Ishikawa (cell line): ENCODE data around the gene OR2V1.

Source experiments
- CEBPB ChIP-seq: IDR thresholded peaks from 2 replicates; pipeline ENCODE4 v1.6.1; 2012
- CREB1 ChIP-seq: IDR thresholded peaks from 2 replicates; pipeline ENCODE4 v1.6.1; 2012; ENCODE audit warnings: low read depth
- EGR1 ChIP-seq: IDR thresholded peaks from 2 replicates; pipeline ENCODE4 v1.6.1; 2012
- EP300 ChIP-seq: IDR thresholded peaks from 2 replicates; pipeline ENCODE4 v1.6.1; 2012; ENCODE audit warnings: borderline replicate concordance
- FOXM1 ChIP-seq: IDR thresholded peaks from 2 replicates; pipeline ENCODE4 v1.6.1; 2012; ENCODE audit warnings: low read depth, borderline replicate concordance
- NFIC ChIP-seq: IDR thresholded peaks from 2 replicates; pipeline ENCODE4 v1.6.1; 2012
- RAD21 ChIP-seq: IDR thresholded peaks from 2 replicates; pipeline ENCODE4 v1.6.1; 2012; ENCODE audit warnings: low read depth
- TAF1 ChIP-seq: IDR thresholded peaks from 2 replicates; pipeline ENCODE4 v1.6.1; 2012; ENCODE audit warnings: low read depth, mild to moderate bottlenecking
- TCF12 ChIP-seq: IDR thresholded peaks from 2 replicates; pipeline ENCODE4 v1.6.1; 2012; ENCODE audit warnings: low read depth
- TEAD4 ChIP-seq: IDR thresholded peaks from 2 replicates; pipeline ENCODE4 v1.6.1; 2012
- YY1 ChIP-seq: IDR thresholded peaks from 2 replicates; pipeline ENCODE4 v1.6.1; 2012; ENCODE audit warnings: low read depth
- ZBTB7A ChIP-seq: IDR thresholded peaks from 2 replicates; pipeline ENCODE4 v1.6.1; 2012; ENCODE audit warnings: low read depth
- TF ChIP-seq, protein P1 (sequence below): IDR thresholded peaks from 2 replicates; pipeline ENCODE4 v1.6.1; 2012
- TF ChIP-seq, protein P2 (sequence below): IDR thresholded peaks from 2 replicates; pipeline ENCODE4 v1.6.1; 2012; ENCODE audit warnings: low read depth, mild to moderate bottlenecking
- TF ChIP-seq, protein P3 (sequence below): IDR thresholded peaks from 2 replicates; pipeline ENCODE4 v1.6.1; 2012

The OR2V1 gene

DNA sequence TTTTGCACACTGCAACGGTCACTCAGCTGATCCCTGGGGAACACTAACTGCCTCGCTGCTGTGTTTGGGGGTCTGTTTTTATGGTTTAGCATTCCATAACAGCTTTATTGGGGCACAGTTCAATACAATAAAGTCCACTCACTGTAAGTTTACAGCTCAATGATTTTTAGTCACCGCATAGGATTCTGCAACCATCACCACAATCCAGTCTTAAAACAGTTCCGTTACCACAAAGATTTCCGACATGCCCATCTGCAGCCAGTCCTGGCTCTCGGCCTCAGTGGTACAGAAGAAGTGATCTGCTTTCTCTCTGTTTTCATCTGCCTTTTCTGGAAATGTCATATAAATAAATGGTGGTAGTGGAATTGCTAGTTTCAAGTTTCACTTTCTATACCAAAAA lies 40.0 kb upstream of the OR2V1 start:
- TF ChIP-seq NFIC, result no peak
- TF ChIP-seq TEAD4, result no peak
- no peak for TF ChIP-seq CREB1
- TF ChIP-seq, protein P1, sequence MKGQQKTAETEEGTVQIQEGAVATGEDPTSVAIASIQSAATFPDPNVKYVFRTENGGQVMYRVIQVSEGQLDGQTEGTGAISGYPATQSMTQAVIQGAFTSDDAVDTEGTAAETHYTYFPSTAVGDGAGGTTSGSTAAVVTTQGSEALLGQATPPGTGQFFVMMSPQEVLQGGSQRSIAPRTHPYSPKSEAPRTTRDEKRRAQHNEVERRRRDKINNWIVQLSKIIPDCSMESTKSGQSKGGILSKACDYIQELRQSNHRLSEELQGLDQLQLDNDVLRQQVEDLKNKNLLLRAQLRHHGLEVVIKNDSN, result no peak
- TF ChIP-seq, protein P2, sequence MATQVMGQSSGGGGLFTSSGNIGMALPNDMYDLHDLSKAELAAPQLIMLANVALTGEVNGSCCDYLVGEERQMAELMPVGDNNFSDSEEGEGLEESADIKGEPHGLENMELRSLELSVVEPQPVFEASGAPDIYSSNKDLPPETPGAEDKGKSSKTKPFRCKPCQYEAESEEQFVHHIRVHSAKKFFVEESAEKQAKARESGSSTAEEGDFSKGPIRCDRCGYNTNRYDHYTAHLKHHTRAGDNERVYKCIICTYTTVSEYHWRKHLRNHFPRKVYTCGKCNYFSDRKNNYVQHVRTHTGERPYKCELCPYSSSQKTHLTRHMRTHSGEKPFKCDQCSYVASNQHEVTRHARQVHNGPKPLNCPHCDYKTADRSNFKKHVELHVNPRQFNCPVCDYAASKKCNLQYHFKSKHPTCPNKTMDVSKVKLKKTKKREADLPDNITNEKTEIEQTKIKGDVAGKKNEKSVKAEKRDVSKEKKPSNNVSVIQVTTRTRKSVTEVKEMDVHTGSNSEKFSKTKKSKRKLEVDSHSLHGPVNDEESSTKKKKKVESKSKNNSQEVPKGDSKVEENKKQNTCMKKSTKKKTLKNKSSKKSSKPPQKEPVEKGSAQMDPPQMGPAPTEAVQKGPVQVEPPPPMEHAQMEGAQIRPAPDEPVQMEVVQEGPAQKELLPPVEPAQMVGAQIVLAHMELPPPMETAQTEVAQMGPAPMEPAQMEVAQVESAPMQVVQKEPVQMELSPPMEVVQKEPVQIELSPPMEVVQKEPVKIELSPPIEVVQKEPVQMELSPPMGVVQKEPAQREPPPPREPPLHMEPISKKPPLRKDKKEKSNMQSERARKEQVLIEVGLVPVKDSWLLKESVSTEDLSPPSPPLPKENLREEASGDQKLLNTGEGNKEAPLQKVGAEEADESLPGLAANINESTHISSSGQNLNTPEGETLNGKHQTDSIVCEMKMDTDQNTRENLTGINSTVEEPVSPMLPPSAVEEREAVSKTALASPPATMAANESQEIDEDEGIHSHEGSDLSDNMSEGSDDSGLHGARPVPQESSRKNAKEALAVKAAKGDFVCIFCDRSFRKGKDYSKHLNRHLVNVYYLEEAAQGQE, result no peak
- TF ChIP-seq EP300, result no peak
- TF ChIP-seq TAF1, result no peak
- TF ChIP-seq, protein P3, sequence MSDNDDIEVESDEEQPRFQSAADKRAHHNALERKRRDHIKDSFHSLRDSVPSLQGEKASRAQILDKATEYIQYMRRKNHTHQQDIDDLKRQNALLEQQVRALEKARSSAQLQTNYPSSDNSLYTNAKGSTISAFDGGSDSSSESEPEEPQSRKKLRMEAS, result no peak
- no peak for TF ChIP-seq RAD21
- TF ChIP-seq CEBPB, result no peak
- no peak for TF ChIP-seq ZBTB7A
- no peak for TF ChIP-seq TCF12
- TF ChIP-seq FOXM1, result no peak
- TF ChIP-seq EGR1, result no peak
- TF ChIP-seq YY1, result no peak

DNA sequence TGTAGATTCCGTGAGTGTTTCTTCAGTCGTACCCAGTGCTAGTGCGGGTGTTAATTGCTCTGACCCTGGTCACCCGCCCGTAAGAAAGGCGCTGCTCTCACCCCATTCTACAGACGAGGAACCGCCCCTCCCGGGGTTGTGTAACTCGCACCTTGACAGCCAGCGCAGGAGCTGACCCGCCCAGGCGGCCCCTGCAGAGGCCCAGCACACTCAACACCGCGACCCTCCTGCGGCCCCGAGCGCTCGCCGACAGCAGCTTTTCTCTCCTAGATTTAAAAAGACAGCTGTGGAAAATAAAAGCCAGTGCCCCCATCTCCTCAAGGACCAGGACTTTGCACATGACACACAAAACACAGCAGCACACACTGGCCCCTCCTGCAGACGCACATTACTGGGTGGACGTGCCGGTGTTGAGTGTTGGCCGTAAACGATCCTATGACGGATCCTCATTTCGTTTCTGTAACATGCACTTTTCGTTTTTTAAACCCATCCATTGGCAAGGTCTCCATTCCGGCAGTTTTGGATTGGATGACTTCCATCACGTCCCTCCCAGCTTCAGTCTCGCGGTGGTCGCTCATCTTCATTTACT lies 39.4 kb upstream of the OR2V1 start:
- TF ChIP-seq, protein P2, result no peak
- TF ChIP-seq FOXM1 (no peak), EGR1 (no peak), TEAD4 (no peak), RAD21 (no peak), NFIC (no peak), CREB1 (no peak), EP300 (no peak), TAF1 (no peak), ZBTB7A (no peak), YY1 (no peak)
- TF ChIP-seq, protein P1, result no peak
- TF ChIP-seq, protein P3, result no peak

DNA sequence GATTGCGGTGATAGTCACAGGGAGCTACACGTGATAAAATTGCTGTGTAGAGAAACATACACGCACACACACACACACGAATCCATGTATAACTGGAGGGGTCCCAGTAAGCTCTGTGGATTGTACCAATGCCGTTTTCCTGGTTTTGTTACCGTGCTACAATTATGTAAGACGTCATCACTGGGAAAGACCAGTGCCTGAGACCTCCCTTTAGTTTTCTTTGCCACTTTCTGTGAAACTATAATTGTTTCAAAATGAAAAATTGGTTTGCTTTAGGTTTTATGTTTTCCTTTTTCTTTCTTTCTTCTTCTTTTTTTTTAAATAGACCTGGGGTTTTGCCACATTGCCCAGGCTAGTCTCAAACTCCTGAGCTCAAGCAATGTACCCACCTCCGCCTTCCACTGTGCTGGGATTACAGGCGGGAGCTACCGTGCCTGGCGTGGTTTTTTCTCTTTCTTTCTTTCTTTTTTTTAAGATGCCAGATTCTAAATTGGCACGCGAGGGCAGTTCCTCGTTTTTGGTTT lies 37.7 kb upstream of the OR2V1 start:
- TF ChIP-seq RAD21, result no peak
- TF ChIP-seq CEBPB, result no peak
- no peak for TF ChIP-seq TCF12
- TF ChIP-seq YY1, result no peak
- TF ChIP-seq TAF1, result no peak
- TF ChIP-seq, protein P1, result no peak
- TF ChIP-seq, protein P3, result no peak
- no peak for TF ChIP-seq EGR1
- TF ChIP-seq, protein P2, result no peak
- no peak for TF ChIP-seq EP300
- TF ChIP-seq TEAD4, result no peak
- no peak for TF ChIP-seq FOXM1
- TF ChIP-seq ZBTB7A, result no peak
- no peak for TF ChIP-seq CREB1
- TF ChIP-seq NFIC, result no peak
